Activated CD4-positive, alpha-beta T cell treated with anti-CD3 and anti-CD28 coated beads for 24 hours (primary cell): ENCODE results near the gene CLCN2.
"Not testable (repeated sequence)": the region's sequence is repeated elsewhere in the genome, so short reads cannot be mapped to it uniquely, and the experiment has no call there.

Source experiments
- DNase-seq, 2 donors: peaks; one replicate each; pipeline ENCODE4 v3.0.0-alpha.2; 2020; ENCODE audit warnings: low read depth in 2 of 2

Gene CLCN2

GRCh38 chr3:184345317-184346144 lies 15.9 kb downstream of the CLCN2 start:
- DNase-seq: no peak

- DNase-seq: no peak
These were observed 16.7 kb downstream of the CLCN2 start for GRCh38 chr3:184344579-184345316.

- no peak for DNase-seq
These were observed 18.1 kb downstream of the CLCN2 start for GRCh38 chr3:184343200-184343876.

- DNase-seq: no peak
These were observed 19.5 kb downstream of the CLCN2 start for GRCh38 chr3:184341925-184342324.

- DNase-seq: not testable (repeated sequence)
These were observed 21.8 kb downstream of the CLCN2 start for GRCh38 chr3:184339451-184340135.

- DNase-seq: no peak
These were observed 22.4 kb downstream of the CLCN2 start for GRCh38 chr3:184339001-184339400.

GRCh38 chr3:184338511-184338945 lies 22.9 kb downstream of the CLCN2 start:
- DNase-seq: no peak

GRCh38 chr3:184337981-184338380 lies 23.4 kb downstream of the CLCN2 start:
- no peak for DNase-seq

- DNase-seq: no peak
These were observed 24.0 kb downstream of the CLCN2 start, which contains the start of gene FAM131A for GRCh38 chr3:184337399-184337714. Gene FAM131A (plus strand): TSS chr3:184337600. CDS start chr3:184337631, 31 bp downstream.

GRCh38 chr3:184336547-184337398 lies 24.6 kb downstream of the CLCN2 start:
- no peak for DNase-seq

GRCh38 chr3:184335661-184336546 lies 25.5 kb downstream of the CLCN2 start:
- DNase-seq: peak; percentile 82 to 84

- no peak for DNase-seq
These were observed 26.1 kb downstream of the CLCN2 start for GRCh38 chr3:184335291-184335660.

- peak in 1 of 2 donors; percentile 18 for DNase-seq
These were observed 26.8 kb downstream of the CLCN2 start for GRCh38 chr3:184334470-184335158.

- DNase-seq: no peak
These were observed 27.7 kb downstream of the CLCN2 start for GRCh38 chr3:184333700-184334099.

GRCh38 chr3:184333190-184333589 lies 28.2 kb downstream of the CLCN2 start:
- DNase-seq: no peak

GRCh38 chr3:184332370-184333090 lies 28.9 kb downstream of the CLCN2 start:
- no peak for DNase-seq

- DNase-seq: no peak
These were observed 32.9 kb downstream of the CLCN2 start for GRCh38 chr3:184328516-184328915.

- no peak for DNase-seq
These were observed 34.2 kb downstream of the CLCN2 start for GRCh38 chr3:184327171-184327570.
